Cardiac fibroblast (primary cell): Measurements from ENCODE around the gene IMMP2L.

Experiments
- DNase-seq, 2 donors: peaks; one replicate each; pipeline versions ENCODE4 v3.0.0 to v3.0.0-alpha.2; 2010; ENCODE audit warnings: low read depth in 2 of 2
- H3K4me3 ChIP-seq, 2 donors: replicated peaks in 1 of 2; 1 replicate in 1 of 2; 2 replicates in 1 of 2; pipeline ENCODE4 v1.5.1; 2011; ENCODE audit warnings: low read depth in 2 of 2, low read length in 2 of 2, mild to moderate bottlenecking in 2 of 2, moderate library complexity in 1 of 2
- TF ChIP-seq, protein P1 (sequence below): IDR thresholded peaks from one replicate; pipeline ENCODE4 v1.5.1; 2011; ENCODE audit warnings: low read depth, mild to moderate bottlenecking, low read length, inconsistent platforms

Gene IMMP2L

GRCh38 chr7:110885474-110885873 lies 676.8 kb downstream of the IMMP2L start:
- TF ChIP-seq, protein P1, sequence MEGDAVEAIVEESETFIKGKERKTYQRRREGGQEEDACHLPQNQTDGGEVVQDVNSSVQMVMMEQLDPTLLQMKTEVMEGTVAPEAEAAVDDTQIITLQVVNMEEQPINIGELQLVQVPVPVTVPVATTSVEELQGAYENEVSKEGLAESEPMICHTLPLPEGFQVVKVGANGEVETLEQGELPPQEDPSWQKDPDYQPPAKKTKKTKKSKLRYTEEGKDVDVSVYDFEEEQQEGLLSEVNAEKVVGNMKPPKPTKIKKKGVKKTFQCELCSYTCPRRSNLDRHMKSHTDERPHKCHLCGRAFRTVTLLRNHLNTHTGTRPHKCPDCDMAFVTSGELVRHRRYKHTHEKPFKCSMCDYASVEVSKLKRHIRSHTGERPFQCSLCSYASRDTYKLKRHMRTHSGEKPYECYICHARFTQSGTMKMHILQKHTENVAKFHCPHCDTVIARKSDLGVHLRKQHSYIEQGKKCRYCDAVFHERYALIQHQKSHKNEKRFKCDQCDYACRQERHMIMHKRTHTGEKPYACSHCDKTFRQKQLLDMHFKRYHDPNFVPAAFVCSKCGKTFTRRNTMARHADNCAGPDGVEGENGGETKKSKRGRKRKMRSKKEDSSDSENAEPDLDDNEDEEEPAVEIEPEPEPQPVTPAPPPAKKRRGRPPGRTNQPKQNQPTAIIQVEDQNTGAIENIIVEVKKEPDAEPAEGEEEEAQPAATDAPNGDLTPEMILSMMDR = no peak
- no peak for DNase-seq
- H3K4me3 ChIP-seq = no peak overlapping the region

DNA sequence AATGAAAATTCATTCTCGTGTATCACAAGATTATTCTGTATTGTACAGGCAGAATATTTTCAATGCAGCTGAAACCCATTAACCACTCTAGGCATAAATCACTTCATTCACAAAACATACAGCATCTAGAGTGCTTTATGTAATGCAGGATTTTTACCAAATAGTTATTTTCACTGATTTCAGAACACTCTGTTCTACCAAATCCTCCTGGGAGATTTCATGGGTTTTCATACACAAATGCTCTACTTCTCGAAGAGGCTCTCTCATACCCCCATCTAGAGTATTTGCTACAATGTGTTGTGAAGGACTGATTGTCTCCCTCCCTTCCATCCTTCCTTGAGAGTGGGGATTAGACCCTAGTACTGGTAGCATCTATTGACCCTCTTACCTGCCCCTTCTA lies 680.6 kb downstream of the IMMP2L start:
- TF ChIP-seq, protein P1 = no peak
- DNase-seq = peak in 1 of 2 donors; percentile 16
- H3K4me3 ChIP-seq = no peak overlapping the region

GRCh38 chr7:110880971-110881370 lies 681.3 kb downstream of the IMMP2L start:
- TF ChIP-seq, protein P1 = no peak
- H3K4me3 ChIP-seq = no peak overlapping the region
- DNase-seq = no peak

DNA sequence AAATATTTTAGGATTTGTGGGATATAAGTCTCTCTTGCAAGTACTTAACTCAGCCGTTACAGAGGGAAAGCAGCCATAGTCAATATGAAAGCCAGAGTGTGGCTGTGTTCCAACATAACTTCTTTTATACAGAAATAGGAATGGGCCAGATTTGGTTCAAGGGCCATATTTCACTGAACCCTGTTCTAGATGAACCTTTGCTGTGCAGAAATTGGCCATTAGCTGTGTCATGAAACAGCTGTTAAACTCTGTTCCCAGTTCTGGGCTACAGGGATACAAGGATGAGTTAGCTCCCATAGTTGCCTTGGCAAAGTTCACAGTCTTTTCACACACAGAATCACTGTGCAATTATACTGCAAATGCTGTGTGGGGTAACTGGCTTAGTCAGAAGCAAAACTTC lies 685.3 kb downstream of the IMMP2L start:
- DNase-seq = peak; percentile 3 to 9
- no peak overlapping the region for H3K4me3 ChIP-seq
- TF ChIP-seq, protein P1 = no peak

GRCh38 chr7:110875346-110875745 lies 686.9 kb downstream of the IMMP2L start:
- DNase-seq = no peak
- H3K4me3 ChIP-seq = no peak overlapping the region
- TF ChIP-seq, protein P1 = no peak

DNA sequence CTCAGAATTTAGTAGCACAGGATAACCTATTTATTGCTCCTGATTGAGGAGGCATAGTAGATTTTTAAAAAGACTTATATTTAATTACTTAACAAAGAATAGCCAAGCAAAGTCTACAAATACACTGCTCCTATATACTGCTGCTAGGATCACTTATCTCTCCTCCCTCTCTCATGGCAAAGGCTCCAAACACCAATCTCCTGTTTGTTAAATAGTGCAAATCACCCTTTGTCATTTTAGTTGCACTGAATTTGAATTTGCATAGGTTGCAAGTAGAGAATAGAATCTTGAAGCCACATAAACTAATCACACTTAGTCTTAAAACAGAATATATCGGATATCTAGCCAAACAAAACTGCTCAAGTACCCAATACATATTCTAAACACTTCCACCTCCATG lies 690.4 kb downstream of the IMMP2L start:
- TF ChIP-seq, protein P1 = no peak
- no peak overlapping the region for H3K4me3 ChIP-seq
- DNase-seq = no peak

GRCh38 chr7:110870926-110871325 lies 691.4 kb downstream of the IMMP2L start:
- no peak for DNase-seq
- H3K4me3 ChIP-seq = no peak overlapping the region
- TF ChIP-seq, protein P1 = no peak
